HepG2 (cell line): Measurements from ENCODE around the gene POFUT1. TPM values are rescaled to one million over a fixed set of nuclear protein-coding genes. Genes with fewer than 3 reads are reported as not detected.

Source experiments
- ARNTL ChIP-seq: sonication (generic); formaldehyde crosslinking; IDR thresholded peaks from 2 replicates; pipeline ENCODE4 v1.4.0; 2020; ENCODE audit warnings: mild to moderate bottlenecking, missing genetic modification reagents
- FOSL2 ChIP-seq: sonication (generic); formaldehyde crosslinking; IDR thresholded peaks from 2 replicates; pipeline ENCODE4 v1.4.0; 2020; ENCODE audit warnings: missing genetic modification reagents
- HDAC1 ChIP-seq: sonication (generic); formaldehyde crosslinking; IDR thresholded peaks from 2 replicates; pipeline ENCODE4 v1.5.1; 2020; ENCODE audit warnings: mild to moderate bottlenecking, missing genetic modification reagents
- MTA1 ChIP-seq: sonication (generic); formaldehyde crosslinking; IDR thresholded peaks from 2 replicates; pipeline ENCODE4 v1.4.0; 2020; ENCODE audit warnings: missing genetic modification reagents, mild to moderate bottlenecking, borderline replicate concordance
- NBN ChIP-seq: fragments of 450-650 bp; conservative IDR thresholded peaks from 2 replicates; pipeline ENCODE4 v1.6.1; 2017
- NCOA5 ChIP-seq: sonication (generic); formaldehyde crosslinking; IDR thresholded peaks from 2 replicates; pipeline ENCODE4 v1.4.0; 2020; ENCODE audit warnings: missing genetic modification reagents
- PRDM15 ChIP-seq: sonication (generic); formaldehyde crosslinking; IDR thresholded peaks from 2 replicates; pipeline ENCODE4 v1.4.0; 2020; ENCODE audit warnings: missing genetic modification reagents
- SATB2 ChIP-seq: sonication (generic); formaldehyde crosslinking; IDR thresholded peaks from 2 replicates; pipeline ENCODE4 v1.5.0; 2020; ENCODE audit warnings: missing genetic modification reagents
- YY1 ChIP-seq: IDR thresholded peaks from 2 replicates; pipeline ENCODE4 v1.6.1; 2011; ENCODE audit warnings: low read length, low read depth, moderate library complexity, mild to moderate bottlenecking; ENCODE audit not compliant: insufficient read depth, insufficient replicate concordance
- ZMYM4 ChIP-seq: sonication (generic); formaldehyde crosslinking; IDR thresholded peaks from 2 replicates; pipeline ENCODE4 v1.8.1; 2023; ENCODE audit warnings: mild to moderate bottlenecking, missing genetic modification reagents
- ZNF12 ChIP-seq: sonication (generic); formaldehyde crosslinking; IDR thresholded peaks from 2 replicates; pipeline ENCODE4 v1.5.0; 2020; ENCODE audit warnings: missing genetic modification reagents
- ZNF33A ChIP-seq: sonication (generic); formaldehyde crosslinking; IDR thresholded peaks from 2 replicates; pipeline ENCODE4 v1.5.1; 2020; ENCODE audit warnings: missing genetic modification reagents, mild to moderate bottlenecking, moderate library complexity, borderline replicate concordance
- ZNF773 ChIP-seq: sonication (generic); formaldehyde crosslinking; IDR thresholded peaks from 2 replicates; pipeline ENCODE4 v1.4.0; 2020; ENCODE audit warnings: missing genetic modification reagents, borderline replicate concordance
- polyA plus RNA-seq, 8 experiments: library from polyadenylated mRNA; depleted of rRNA in 3 of 8; stranded (reverse) in 7 of 8; unstranded in 1 of 8; fragments of >200 nt; fragmentation: Illumina TruSeq in 4 of 8; extraction: Trizol in 4 of 8; gene quantifications; 2 replicates each; pipeline versions ENCODE4 v1.2.1 to v1.2.3, GENCODE V29; 2011 to 2016; ENCODE audit warnings: low read depth in 4 of 8, missing spikeins in 1 of 8, mixed read lengths in 1 of 8; ENCODE audit not compliant: insufficient read depth in 1 of 8
- total RNA-seq, 5 experiments: library from RNA; depleted of rRNA; stranded (reverse); fragments of >200 nt; fragmentation: Illumina TruSeq; extraction: Trizol; gene quantifications; 2 replicates each; pipeline ENCODE4 v1.2.3, GENCODE V29; 2016; ENCODE audit warnings: low read depth in 1 of 5
- TF ChIP-seq, protein P1 (sequence below): sonication (generic); formaldehyde crosslinking; IDR thresholded peaks from 2 replicates; pipeline ENCODE4 v1.4.0; 2020; ENCODE audit warnings: missing genetic modification reagents, mild to moderate bottlenecking, borderline replicate concordance
- TF ChIP-seq, protein P2 (sequence below): sonication (generic); formaldehyde crosslinking; IDR thresholded peaks from 2 replicates; pipeline ENCODE4 v1.4.0; 2020; ENCODE audit warnings: missing genetic modification reagents, borderline replicate concordance
- TF ChIP-seq, protein P3 (sequence below): IDR thresholded peaks from 2 replicates; pipeline ENCODE4 v1.6.1; 2016; ENCODE audit warnings: low read depth, control low read depth
- TF ChIP-seq, protein P4 (sequence below): sonication (generic); formaldehyde crosslinking; IDR thresholded peaks from 2 replicates; pipeline ENCODE4 v1.8.1; 2023; ENCODE audit warnings: mild to moderate bottlenecking, missing genetic modification reagents
- TF ChIP-seq, protein P5 (sequence below): sonication (generic); formaldehyde crosslinking; IDR thresholded peaks from 2 replicates; pipeline ENCODE4 v1.4.0; 2020; ENCODE audit warnings: low read depth, mild to moderate bottlenecking, missing genetic modification reagents

Gene POFUT1
- total and polyA plus RNA-seq, 2 of the 13 experiments (the other 11 are each of a cell fraction or from before 2014, with no cell fraction given): 35.5 to 58.3 TPM

- TF ChIP-seq, protein P1, sequence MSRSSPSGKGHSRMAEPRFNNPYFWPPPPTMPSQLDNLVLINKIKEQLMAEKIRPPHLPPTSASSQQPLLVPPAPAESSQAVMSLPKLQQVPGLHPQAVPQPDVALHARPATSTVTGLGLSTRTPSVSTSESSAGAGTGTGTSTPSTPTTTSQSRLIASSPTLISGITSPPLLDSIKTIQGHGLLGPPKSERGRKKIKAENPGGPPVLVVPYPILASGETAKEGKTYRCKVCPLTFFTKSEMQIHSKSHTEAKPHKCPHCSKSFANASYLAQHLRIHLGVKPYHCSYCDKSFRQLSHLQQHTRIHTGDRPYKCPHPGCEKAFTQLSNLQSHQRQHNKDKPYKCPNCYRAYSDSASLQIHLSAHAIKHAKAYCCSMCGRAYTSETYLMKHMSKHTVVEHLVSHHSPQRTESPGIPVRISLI (CRISPR knock-in tag): peak; percentile 95
- TF ChIP-seq ZNF33A: no peak
- TF ChIP-seq YY1: no peak
- TF ChIP-seq, protein P2, sequence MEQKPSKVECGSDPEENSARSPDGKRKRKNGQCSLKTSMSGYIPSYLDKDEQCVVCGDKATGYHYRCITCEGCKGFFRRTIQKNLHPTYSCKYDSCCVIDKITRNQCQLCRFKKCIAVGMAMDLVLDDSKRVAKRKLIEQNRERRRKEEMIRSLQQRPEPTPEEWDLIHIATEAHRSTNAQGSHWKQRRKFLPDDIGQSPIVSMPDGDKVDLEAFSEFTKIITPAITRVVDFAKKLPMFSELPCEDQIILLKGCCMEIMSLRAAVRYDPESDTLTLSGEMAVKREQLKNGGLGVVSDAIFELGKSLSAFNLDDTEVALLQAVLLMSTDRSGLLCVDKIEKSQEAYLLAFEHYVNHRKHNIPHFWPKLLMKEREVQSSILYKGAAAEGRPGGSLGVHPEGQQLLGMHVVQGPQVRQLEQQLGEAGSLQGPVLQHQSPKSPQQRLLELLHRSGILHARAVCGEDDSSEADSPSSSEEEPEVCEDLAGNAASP (CRISPR knock-in tag): peak; percentile 81; the same call in 1 of the 2 replicates
- TF ChIP-seq ZNF12 (CRISPR knock-in tag): no peak
- no peak for TF ChIP-seq ARNTL (CRISPR knock-in tag)
- no peak for TF ChIP-seq NBN
- 0 out of 2 replicates have a peak, but pooled peaks have one; percentile 54 for TF ChIP-seq MTA1
- TF ChIP-seq, protein P3, sequence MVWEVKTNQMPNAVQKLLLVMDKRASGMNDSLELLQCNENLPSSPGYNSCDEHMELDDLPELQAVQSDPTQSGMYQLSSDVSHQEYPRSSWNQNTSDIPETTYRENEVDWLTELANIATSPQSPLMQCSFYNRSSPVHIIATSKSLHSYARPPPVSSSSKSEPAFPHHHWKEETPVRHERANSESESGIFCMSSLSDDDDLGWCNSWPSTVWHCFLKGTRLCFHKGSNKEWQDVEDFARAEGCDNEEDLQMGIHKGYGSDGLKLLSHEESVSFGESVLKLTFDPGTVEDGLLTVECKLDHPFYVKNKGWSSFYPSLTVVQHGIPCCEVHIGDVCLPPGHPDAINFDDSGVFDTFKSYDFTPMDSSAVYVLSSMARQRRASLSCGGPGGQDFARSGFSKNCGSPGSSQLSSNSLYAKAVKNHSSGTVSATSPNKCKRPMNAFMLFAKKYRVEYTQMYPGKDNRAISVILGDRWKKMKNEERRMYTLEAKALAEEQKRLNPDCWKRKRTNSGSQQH (CRISPR knock-in tag): no peak
- no peak for TF ChIP-seq PRDM15 (CRISPR knock-in tag)
- TF ChIP-seq ZNF773 (CRISPR knock-in tag): no peak
- TF ChIP-seq, protein P4, sequence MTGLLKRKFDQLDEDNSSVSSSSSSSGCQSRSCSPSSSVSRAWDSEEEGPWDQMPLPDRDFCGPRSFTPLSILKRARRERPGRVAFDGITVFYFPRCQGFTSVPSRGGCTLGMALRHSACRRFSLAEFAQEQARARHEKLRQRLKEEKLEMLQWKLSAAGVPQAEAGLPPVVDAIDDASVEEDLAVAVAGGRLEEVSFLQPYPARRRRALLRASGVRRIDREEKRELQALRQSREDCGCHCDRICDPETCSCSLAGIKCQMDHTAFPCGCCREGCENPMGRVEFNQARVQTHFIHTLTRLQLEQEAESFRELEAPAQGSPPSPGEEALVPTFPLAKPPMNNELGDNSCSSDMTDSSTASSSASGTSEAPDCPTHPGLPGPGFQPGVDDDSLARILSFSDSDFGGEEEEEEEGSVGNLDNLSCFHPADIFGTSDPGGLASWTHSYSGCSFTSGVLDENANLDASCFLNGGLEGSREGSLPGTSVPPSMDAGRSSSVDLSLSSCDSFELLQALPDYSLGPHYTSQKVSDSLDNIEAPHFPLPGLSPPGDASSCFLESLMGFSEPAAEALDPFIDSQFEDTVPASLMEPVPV: no peak
- TF ChIP-seq SATB2: no peak
- TF ChIP-seq FOSL2 (CRISPR knock-in tag): 0 out of 2 replicates have a peak, but pooled peaks have one; percentile 15
- TF ChIP-seq ZMYM4 (CRISPR knock-in tag): 0 out of 2 replicates have a peak, but pooled peaks have one; percentile 25
- TF ChIP-seq NCOA5: no peak
- TF ChIP-seq, protein P5, sequence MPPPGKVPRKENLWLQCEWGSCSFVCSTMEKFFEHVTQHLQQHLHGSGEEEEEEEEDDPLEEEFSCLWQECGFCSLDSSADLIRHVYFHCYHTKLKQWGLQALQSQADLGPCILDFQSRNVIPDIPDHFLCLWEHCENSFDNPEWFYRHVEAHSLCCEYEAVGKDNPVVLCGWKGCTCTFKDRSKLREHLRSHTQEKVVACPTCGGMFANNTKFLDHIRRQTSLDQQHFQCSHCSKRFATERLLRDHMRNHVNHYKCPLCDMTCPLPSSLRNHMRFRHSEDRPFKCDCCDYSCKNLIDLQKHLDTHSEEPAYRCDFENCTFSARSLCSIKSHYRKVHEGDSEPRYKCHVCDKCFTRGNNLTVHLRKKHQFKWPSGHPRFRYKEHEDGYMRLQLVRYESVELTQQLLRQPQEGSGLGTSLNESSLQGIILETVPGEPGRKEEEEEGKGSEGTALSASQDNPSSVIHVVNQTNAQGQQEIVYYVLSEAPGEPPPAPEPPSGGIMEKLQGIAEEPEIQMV (CRISPR knock-in tag): 0 out of 2 replicates have a peak, but pooled peaks have one; percentile 14
- no peak for TF ChIP-seq HDAC1 (CRISPR knock-in tag)
These were observed 27.8 kb downstream of the POFUT1 start (continued) for GRCh38 chr20:32235331-32236047.
